ENCODE data around the gene ANKRD22.

The ANKRD22 gene

DNA sequence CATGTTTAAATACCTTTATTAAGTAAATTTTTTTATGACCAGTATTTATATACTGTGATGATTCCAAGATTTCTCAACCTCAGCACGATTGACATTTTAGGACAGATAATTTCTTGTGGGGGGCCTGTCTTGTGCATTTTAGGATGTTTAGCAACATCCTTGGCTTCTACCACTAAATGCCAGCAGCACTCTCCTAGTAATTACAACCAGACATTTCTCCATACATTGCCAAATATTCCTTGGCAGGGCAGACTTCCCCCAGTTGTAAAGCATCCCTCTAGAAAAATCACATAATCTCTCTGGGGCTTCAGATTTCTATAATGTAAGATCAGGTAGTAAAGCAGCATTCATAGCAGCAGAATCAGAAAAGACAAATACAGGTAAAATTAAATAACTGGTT lies 56.9 kb downstream of the ANKRD22 start:
- no peak for DNase-seq

- DNase-seq = no peak
Measured at GRCh38 chr10:88793712-88794299, 57.8 kb downstream of the ANKRD22 start.

DNA sequence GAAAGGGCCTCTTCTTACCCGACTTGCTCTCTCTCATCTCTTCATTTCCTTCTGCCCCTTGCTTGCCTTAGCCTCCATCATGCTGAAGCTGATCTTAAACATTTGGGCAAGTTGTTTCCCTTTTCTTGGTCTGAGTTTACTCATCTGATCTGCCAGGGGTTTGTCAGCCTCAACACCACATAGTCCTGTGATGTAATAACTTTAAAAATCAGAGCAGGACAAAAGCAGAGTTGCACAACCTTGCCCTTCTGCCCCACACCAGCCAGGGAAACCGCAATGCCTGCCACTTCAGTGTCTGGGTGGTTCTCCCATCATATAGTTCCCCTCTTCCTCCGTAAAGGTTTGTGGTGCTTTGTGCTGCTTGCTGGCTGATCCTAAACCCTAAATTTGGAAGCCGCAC lies 59.0 kb downstream of the ANKRD22 start:
- DNase-seq = no peak

DNA sequence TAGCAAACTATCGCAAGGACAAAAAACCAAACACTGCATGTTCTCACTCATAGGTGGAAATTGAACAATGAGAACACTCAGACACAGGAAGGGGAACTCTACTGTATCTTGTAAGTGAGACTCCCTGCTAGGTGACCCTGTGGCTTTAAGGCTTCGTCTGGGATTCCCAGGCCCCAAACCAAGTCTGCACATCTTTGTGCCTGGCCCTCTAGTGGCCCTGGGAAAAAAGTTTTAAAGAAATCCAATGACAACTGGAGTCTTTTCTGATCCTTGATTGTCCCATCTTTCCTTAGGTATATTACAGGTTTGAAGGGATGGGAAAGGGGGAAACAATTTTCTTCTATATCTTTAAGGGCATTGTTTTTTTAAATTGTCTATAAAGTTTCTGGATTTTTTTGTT lies 59.7 kb downstream of the ANKRD22 start:
- peak; percentile 13 to 30 for DNase-seq

DNA sequence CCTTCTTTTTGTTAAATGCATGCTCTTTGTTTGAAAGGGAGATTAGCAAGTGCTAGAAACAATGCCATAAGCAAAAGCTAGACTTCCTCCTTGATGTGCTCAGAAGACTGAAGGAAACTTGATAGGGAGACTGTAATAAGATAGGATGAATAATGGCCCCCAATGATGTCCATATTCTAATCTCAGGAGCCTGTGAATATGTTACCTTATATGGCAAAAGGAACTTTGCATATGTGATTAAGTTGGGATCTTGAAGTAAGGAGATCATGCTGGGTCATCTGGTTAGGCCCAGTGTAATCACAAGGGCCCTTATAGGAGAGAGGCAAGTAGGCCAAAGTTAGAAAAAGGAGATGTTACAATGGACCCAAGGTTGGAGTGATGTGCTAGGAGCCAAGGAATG lies 62.7 kb downstream of the ANKRD22 start:
- peak in 1 of 2 experiments; percentile 1 for DNase-seq

DNA sequence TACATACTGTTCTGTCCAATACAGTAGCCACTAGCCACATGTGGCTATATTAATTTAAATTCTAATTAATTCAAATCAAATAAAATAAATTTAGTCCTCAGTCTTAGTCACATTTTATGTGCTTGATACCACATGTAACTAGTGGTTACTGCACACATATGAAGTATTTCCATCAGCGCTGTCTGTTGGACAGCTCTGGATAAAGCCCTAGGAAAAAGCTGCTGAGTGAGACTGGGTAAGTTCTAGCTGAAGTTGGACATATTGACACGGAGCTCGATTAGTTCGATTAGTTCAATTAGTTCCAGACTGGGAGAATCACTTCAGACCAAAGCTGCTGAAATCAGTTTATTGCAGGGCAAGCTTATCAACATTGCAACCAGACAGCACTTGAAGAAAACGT lies 64.2 kb downstream of the ANKRD22 start:
- no peak for DNase-seq

DNA sequence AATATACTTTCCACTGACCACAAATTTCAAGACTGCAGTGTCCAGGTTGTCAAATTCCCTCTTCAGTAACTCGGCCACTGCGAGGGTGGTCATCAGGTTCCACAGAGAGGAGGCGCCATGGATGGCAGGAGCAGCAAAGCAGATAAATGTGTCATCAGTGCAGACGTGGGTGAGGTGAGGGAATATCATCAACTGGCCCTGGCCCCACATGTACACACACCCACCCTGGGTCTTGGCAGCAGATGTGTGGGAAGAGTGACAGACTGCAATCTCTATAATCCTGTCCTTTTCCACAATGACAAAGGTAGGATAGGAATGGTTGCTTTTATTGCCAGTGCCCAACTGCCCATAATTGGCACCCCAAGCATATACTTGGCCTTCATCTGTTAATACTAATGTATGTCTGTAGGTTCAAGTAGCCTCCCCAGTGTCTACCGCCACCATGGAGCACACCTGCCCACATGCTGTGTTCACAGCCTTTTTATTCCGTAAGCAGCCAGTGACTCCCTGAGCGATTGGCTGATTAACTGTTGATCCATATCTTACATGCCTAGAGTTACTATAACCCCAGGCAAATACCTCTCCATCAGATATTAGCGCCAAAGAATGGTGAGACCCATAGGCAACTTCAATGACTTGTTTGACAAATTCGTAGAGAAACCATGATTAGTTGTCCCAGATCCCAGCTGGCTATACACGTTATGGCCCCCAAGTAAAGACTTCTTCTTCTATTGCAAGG lies 65.4 kb downstream of the ANKRD22 start:
- DNase-seq = no peak

DNA sequence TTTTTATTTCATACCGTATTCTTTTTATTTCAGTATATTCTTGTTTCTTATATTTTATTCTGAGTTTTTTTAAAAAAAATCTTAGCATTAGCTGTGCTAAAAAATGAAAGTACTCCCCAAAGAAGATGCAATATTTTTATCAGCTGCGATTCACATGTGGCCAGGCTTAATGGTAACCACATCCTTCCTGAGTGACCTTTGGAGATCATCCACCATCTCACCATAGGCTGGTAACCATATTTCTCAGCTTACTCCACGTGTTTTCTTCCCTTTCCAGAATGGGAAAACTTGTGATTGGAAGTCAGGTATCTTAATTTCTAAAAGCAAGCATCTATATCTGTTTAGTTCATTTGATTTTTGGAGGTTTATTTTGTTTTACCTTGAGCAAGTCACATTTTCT lies 67.9 kb downstream of the ANKRD22 start:
- no peak for DNase-seq

GRCh38 chr10:88782222-88782621 lies 69.4 kb downstream of the ANKRD22 start:
- DNase-seq = no peak

DNA sequence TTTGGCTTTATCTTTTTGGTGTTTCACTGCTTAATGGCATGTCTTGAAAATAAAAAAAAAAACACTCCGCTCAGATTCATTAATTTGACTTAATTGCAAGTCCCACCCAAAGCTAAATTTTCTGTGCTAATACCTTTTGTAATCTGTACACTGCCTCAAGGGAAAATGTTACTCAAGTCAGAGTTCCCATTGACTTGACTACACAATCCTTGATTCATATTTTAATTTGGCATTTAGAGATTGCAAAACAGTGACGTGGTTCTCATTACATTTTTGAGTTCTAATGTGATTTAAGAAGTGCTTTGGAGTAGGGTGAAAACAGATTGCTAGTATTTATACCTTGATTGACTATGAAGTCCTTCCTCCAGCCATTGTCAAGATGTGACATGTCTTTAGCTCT lies 70.4 kb downstream of the ANKRD22 start:
- no peak for DNase-seq

All from NCI-H526 (cell line).